Stimulated activated CD8-positive, alpha-beta memory T cell treated with anti-CD3 and anti-CD28 coated beads, Interleukin-7, amount 100 ng/mL, for 48 hours (primary cell): ENCODE data around the gene WIPF3.

Source experiments
- DNase-seq, 2 donors: peaks; one replicate each; pipeline ENCODE4 v3.0.0-alpha.2; 2020; ENCODE audit warnings: low read depth in 1 of 2; ENCODE audit errors: extremely low read depth in 1 of 2

The WIPF3 gene

DNA sequence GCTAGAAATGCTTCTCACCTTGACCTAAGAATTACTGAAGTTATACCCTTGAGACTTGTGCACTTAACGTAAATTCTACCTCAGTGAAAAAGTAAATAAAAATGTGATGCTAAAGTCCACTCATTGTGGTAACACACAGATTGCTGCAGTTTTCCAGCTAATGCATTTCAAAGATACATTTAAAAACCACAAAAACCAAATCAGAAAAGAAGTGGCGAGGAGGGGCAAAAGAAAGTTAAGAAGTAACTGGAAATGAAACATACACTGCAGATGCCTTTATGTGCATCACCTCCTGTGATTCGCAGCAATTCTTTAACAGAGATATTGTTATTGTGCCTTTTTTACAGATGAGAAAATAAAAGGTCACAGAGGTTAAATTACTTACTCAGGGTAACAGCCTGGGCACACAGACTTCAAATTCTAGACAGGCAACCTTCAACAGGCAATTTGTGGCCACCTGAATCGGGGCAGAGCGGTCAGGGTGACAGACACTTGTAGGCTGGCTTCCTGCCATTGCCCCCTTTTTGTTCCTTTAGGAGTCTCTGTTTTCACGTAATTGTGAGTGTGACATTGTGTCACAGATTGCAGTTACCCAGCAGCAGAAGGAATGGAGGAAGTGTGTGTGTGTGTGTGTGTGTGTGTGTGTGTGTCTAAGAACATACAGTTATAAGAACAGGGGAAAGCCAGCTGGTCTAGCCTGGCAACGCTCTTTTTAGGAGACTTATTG, 1.9 kb downstream of the WIPF3 start:
- no peak for DNase-seq

DNA sequence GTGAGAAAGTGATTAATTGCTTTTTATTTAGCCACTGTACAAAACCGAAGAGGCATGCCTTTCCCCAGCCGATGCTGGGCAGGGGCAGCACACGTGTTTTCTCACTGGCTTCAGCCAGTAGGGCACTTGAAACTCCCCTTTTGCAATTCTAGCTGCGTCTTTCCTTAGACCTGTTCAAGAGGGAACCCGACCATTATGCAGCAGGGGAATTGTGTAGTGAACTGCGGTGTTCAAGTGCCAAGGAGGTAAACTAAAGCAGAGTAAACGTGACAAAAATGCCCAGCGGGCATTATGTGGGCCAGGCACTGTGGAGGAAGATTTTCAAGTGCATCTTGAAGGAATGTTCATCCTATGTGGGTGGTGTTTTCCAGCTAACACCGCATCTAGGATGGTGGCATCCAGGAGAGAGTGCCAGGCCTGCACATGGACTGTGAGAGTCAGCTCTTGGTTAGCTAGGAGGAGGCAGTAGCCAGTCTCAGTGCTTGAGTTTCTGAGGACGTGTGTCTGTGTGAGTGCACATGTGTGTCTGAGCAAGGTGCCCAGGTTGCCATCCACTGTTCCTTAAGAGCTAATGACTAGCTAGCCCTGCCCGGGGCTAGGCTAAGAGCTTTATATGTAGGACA, 3.3 kb downstream of the WIPF3 start:
- no peak for DNase-seq

- no peak for DNase-seq
Measured at GRCh38 chr7:29810297-29810696, 4.0 kb downstream of the WIPF3 start.

- DNase-seq: no peak
Measured at GRCh38 chr7:29810813-29811482, 4.6 kb downstream of the WIPF3 start.

- DNase-seq: no peak
Measured at GRCh38 chr7:29811586-29811985, 5.3 kb downstream of the WIPF3 start.

DNA sequence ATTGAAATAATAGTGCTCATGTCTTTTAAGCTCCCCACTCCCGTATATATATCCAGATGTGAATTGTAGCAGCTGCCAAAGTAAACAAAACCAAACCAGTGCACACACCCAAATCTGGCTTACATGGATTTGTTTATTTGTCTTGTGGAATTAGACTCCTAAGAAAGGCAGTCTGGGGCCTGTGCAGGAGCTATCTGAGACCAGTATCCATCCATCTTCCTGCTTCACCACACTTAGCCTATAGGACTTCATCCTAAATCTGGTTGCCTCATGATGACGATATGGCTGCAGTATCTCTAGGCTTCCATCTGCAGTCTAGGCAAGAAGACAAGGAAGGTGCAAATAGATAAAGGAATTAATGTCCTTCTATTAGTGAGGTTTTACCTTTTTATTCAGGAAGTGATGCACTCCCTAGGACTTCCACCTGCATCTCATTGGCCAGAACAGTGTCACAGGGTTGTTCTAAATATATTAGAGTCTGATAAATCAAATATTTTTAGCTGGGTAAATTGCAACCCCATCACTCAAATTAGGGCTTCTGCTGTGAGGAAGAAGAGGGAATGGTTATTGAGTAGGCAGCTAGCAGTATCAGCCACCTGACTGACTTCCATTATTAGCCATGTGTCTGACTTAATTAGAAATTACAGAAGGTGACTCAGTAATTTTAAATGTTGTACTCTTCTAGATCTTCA, 6.0 kb downstream of the WIPF3 start:
- DNase-seq: no peak

DNA sequence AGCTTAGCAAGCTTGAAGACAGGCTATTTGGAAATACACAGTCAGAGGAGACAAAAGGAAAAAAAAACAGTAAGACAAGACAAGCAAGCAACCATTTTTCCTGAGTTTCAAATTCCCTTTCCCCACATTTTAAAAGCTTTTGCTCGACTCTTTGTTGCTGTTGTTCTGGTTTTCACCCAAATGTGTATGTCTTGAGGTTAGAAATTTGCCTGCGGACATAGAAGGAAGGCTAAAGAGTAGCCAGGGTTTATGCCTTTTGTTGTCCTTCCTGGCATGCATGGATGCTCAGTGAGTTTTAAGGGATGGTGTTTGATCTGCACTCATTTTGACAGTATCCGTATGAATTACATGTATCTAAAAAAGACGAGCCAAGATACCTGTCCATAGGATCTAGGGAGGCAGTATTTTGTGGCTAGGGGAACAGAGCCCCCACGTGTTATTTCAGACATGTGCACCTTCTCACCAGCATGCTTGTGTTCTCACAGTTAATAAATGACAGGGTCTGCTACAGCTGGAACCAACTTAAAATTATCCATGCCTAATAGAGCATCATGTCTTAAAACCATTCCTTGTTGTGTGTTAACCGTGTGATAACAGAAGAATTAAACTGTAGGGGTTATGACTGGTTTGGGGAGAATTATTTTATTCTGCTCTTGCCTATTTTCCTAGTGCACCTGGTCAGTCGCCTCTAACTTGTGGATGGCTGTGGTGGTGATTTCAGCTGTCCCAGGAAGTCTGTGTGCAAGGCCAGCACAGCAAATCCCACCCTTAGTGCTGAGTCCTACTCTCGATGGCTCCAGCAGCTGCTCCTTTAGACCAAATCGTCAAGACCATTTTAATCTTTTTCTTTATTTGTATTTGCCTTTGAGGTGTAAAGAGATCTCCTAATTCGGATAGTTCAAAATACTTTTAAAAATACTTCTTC, 9.1 kb downstream of the WIPF3 start:
- no peak for DNase-seq

GRCh38 chr7:29818308-29818707, 12.0 kb downstream of the WIPF3 start:
- no peak for DNase-seq

GRCh38 chr7:29825775-29826529, 19.6 kb downstream of the WIPF3 start:
- DNase-seq: no peak

- DNase-seq: no peak
Measured at GRCh38 chr7:29826530-29826822, 20.2 kb downstream of the WIPF3 start.

DNA sequence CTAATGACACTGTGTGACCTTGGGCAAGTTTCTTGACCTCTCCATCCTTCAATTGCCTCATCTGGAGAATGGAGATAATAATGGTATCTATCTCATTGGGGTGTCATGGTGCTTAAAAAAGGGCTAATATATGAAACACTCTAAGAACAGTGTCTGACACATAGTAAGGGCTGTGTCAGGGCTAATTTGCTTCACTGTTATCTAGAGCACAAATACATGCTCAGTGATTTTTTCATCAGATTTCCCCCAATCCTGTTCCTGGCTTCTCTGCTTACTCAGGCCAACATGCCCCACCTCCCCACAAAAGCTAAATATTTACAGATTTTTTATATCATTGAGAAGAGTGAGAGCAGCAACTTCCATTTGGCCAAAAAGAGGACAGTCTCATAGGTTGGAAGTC, 20.6 kb downstream of the WIPF3 start:
- DNase-seq: no peak

DNA sequence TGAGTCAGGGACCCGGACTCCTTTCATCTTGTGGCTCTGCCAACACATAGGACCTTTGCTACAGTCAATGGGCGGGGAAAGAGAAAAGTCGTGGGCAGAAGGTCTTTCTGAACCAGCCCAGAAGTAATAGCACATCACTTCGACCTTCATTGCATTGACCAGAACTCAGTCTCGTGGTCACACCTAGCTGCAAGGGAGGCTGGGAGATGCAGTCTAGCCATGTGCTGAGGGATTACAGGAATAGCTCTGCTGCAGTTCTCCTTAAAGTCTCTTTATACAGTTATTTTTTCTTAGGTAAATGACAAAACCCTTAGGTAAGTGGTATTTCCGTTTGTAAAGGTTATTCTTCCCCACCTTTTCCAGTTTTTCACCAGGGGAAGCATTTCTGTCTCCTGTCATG, 25.4 kb downstream of the WIPF3 start:
- DNase-seq: no peak

DNA sequence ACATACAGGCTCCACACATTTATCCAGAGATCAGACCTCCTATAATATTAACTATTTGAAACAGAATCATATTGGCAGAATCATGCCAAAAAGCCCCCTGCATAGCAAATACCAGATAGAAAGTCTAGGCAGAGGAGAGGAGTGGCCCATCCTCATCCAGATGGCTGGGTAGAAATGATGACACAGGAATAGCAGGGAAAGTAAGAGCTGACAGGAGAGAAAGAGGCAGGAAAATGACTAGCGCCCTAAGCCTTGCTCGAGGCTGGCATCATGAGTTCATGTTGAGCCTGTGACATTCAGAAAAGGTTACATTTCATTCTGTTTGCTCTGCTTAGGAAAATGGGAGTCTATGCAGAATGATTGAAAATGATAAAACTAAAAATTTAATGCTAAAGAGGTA, 27.6 kb downstream of the WIPF3 start:
- no peak for DNase-seq

DNA sequence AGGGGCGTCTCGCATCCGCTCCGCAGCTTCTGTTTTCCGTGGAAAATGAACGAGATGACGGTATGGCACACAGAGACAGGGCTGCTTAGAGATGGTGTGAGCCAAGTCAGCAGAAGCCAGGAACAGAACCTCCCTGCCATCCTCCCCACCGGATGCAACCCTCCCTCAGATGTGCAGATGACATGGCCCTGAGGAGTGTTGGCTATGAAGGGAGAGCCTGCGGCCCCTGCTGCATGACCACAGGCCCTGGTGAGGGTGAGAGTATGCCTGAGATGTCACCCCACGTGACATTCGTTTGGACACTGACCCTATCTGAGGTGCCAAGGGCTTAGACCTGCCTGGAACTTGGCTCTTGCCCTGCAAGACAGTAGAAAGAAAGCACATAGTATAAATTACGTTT, 29.4 kb downstream of the WIPF3 start:
- no peak for DNase-seq

DNA sequence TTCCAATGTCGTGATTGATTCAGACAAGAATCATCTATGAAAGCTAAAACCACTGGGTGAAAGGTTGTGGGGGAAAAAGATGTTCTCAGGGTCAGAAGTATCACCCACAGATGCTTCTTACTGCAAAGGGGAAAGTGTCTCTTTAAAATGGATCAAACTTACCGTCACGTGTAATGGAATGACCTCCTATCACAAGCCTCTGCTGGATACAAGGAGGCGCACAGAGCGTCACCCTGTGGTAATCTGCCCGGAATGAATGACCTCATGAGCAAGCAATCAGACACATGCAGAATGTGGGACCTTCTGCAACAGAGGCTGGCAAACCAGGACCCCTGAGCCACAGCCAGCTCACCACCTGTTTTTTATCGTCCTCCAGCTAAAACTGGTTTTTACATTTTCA, 33.0 kb downstream of the WIPF3 start:
- DNase-seq: no peak

DNA sequence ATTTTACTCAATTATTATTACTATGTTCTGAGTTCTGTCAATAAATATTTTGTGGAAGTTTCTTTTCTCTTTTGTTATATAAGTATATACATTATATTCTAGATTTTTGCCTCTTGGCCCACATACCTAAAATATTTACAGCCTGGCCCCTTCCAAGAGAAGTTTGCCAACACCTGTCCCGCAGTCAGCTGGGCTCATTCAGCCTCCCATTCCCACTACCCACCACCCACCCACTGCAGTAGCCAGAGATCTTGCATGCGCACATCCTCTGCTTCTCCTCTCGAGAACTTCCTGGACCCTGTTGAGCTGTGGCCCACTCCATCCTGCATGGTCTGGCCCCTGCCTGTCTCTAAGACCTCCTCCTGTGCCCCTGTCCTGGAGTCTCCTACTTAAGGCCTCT, 33.6 kb downstream of the WIPF3 start:
- no peak for DNase-seq

DNA sequence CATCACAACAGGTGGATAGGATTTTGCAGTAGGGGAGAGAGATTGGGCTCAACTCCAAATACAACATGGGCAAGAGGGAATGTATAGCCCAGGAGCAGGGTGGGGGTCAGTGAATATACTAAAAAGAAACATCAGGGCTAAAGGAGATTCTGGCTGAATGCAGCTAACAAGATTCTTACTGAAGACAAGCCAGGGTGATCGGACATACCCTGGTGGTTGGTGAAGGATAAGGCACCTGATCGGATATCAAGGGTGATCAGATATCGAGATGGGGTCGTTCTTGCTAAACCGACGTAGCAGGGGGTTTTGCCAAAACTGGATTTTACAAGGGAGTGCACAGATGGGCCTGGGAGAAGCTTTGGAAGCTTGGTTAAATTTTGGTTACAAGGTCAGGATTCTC, 34.4 kb downstream of the WIPF3 start:
- DNase-seq: no peak

DNA sequence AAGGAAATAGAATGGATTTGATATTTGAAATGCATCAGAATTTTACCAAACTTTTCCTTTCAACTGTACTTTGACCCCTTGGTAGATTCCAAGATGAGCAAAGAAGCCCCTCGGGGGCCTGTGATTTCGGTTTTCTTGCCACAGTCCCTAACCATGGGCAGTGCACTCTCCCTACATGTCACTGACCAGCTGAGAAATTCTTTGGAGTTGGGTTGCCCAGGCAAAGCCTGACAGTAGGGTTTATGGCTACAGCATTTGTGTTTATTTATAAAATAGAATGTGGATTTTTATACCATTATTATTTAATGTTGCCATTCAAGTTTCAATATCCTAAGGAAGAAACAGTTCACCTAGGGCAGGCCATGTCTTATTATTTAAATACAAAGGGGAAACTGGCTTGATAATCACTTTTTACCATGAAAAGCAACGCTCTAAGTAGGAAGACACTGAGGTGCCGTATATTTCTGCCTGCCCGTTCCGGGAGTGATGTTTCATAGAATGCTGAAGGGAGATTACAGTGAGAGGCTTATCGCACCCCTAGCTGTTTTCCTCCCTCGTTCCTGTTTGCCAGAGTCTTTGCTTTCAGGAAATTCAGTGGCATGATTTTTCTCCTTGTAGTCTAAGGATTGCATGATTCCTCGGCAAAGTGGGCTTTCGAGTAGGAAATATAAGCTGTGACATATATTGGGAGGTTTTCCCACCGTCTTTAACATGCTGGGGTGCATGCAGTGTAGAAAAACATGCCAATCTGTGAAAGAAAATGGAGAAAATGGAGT, 35.8 kb downstream of the WIPF3 start:
- DNase-seq: no peak

DNA sequence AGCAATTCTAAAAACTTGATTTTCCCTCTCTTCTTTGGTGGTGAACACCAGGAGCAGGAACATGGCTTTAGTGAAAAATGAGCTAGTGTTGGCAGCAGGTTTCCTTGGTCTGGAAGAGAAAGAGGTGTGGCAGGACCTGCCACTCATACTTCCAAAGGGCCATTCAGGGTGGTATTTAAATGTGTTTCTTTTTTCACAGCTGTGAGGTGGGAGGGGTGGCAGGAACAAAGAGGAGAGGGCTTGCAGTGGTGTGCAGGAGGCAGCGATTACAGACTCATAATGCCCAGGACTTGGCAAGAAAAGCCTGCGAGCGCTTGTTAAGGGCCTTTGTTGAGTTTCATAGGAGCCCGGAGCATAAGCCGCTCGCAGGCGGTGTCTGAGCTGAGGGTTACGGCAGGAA, 36.8 kb downstream of the WIPF3 start:
- DNase-seq: no peak
